Measurements from ENCODE around the gene SPOCK1. TPM values are rescaled to one million over a fixed set of nuclear protein-coding genes. Genes with fewer than 3 reads are reported as not detected.
"Not testable (repeated sequence)": the region's sequence is repeated elsewhere in the genome, so short reads cannot be mapped to it uniquely, and the experiment has no call there.

Gene SPOCK1
- total RNA-seq, 1 experiment from 2014 or later = not detected

DNA sequence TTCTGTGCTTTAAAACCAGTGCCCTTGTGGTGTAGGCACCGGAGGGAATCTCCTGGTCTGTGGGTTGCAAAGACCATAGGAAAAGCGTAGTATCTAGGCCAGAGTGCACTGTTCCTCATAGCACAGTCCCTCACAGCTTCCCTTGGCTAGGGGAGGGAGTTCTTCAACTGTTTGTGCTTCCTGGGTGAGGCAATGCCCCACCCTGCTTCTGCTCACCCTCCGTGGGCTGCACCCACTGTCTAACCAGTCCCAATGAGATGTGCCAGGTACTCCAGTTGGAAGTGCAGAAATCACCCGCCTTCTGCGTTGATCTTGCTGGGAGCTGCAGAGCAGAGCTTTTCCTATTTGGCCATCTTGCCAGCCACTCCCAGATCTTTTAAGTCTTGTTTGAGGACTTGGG is 545.0 kb downstream of the SPOCK1 start:
- not testable (repeated sequence) for DNase-seq (ENCODE audit: low spot score)

GRCh38 chr5:136953346-136954069 is 545.6 kb downstream of the SPOCK1 start:
- not testable (repeated sequence) for DNase-seq (ENCODE audit: low spot score)

GRCh38 chr5:136927571-136927970 is 571.6 kb downstream of the SPOCK1 start:
- no peak for DNase-seq (ENCODE audit: low spot score)

DNA sequence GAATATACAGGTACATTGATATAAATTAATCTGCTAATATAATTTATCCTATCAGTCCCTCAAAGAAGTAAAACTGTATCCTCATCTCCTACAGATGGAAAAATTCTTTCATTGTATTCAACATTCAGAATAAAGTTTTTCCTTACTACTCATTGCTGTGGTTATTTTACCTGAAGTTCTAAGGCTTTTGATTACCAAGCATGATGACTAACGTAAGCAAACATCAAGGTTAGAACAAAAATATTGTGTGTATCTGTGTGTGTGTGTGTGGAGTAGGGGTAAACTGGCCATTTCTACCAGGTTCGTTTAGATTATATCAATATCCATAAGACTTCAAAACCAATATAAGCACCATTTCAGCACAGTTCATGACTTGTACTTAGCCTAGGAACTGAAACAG is 573.1 kb downstream of the SPOCK1 start:
- no peak for DNase-seq (ENCODE audit: low spot score)

Small RNA genes lying within 50 kb of the gene (small RNA-seq; reads per million reads assigned to genes)
- not detected for gene RNA5SP193

Other genes starting within 250 kb of the SPOCK1 start
- 3.5 and 4.5 TPM in 2 replicates for gene KLHL3, start 236.8 kb upstream of the SPOCK1 start, total RNA-seq (2014; rRNA removed; shearing (Covaris generic))